ENCODE measurements around the gene C10orf53.
"Not testable (repeated sequence)": the region's sequence is repeated elsewhere in the genome, so short reads cannot be mapped to it uniquely, and the experiment has no call there.

The C10orf53 gene

GRCh38 chr10:49652421-49653272 lies 26.8 kb upstream of the C10orf53 start:
- in situ Hi-C loops (cut with MboI; ENCODE audit: low sequenced_read_pairs), result no loop called here

GRCh38 chr10:49653273-49653929 lies 26.1 kb upstream of the C10orf53 start:
- in situ Hi-C loops (cut with MboI; ENCODE audit: low sequenced_read_pairs), result no loop called here

GRCh38 chr10:49654036-49654693 lies 25.3 kb upstream of the C10orf53 start:
- in situ Hi-C loops (cut with MboI; ENCODE audit: low sequenced_read_pairs), result no loop called here

GRCh38 chr10:49655099-49655498 lies 24.4 kb upstream of the C10orf53 start:
- in situ Hi-C loops (cut with MboI; ENCODE audit: low sequenced_read_pairs), result no loop called here

- in situ Hi-C loops (cut with MboI; ENCODE audit: low sequenced_read_pairs), result no loop called here
These were observed 22.5 kb upstream of the C10orf53 start for GRCh38 chr10:49656845-49657493.

GRCh38 chr10:49657606-49658005 lies 21.8 kb upstream of the C10orf53 start:
- in situ Hi-C loops (cut with MboI; ENCODE audit: low sequenced_read_pairs), result no loop called here

GRCh38 chr10:49661140-49661856 lies 18.2 kb upstream of the C10orf53 start:
- in situ Hi-C loops (cut with MboI; ENCODE audit: low sequenced_read_pairs), result no loop called here

- in situ Hi-C loops (cut with MboI; ENCODE audit: low sequenced_read_pairs), result no loop called here
These were observed 17.2 kb upstream of the C10orf53 start for GRCh38 chr10:49662169-49662830.

- in situ Hi-C loops (cut with MboI; ENCODE audit: low sequenced_read_pairs), result no loop called here
These were observed 15.9 kb upstream of the C10orf53 start for GRCh38 chr10:49663596-49663995.

- in situ Hi-C loops (cut with MboI; ENCODE audit: low sequenced_read_pairs), result no loop called here
These were observed 15.2 kb upstream of the C10orf53 start for GRCh38 chr10:49664006-49664841.

- in situ Hi-C loops (cut with MboI; ENCODE audit: low sequenced_read_pairs), result no loop called here
These were observed 14.6 kb upstream of the C10orf53 start for GRCh38 chr10:49664842-49665355.

GRCh38 chr10:49666054-49666615 lies 13.3 kb upstream of the C10orf53 start:
- in situ Hi-C loops (cut with MboI; ENCODE audit: low sequenced_read_pairs), result no loop called here

- in situ Hi-C loops (cut with MboI; ENCODE audit: low sequenced_read_pairs), result no loop called here
These were observed 12.8 kb upstream of the C10orf53 start for GRCh38 chr10:49666685-49667084.

- in situ Hi-C loops (cut with MboI; ENCODE audit: low sequenced_read_pairs), result no loop called here
These were observed 11.5 kb upstream of the C10orf53 start for GRCh38 chr10:49667991-49668390.

GRCh38 chr10:49668684-49669083 lies 10.8 kb upstream of the C10orf53 start:
- in situ Hi-C loops (cut with MboI; ENCODE audit: low sequenced_read_pairs), result no loop called here

GRCh38 chr10:49678827-49679479 lies 498 bp upstream of the C10orf53 start:
- in situ Hi-C loops (cut with MboI; ENCODE audit: low sequenced_read_pairs), result no loop called here

- in situ Hi-C loops (cut with MboI; ENCODE audit: low sequenced_read_pairs), result not testable (repeated sequence)
These were observed 3.0 kb downstream of the C10orf53 start for GRCh38 chr10:49682449-49682848.

- in situ Hi-C loops (cut with MboI; ENCODE audit: low sequenced_read_pairs), result no loop called here
These were observed 3.4 kb downstream of the C10orf53 start for GRCh38 chr10:49682879-49683278.
